Activated naive CD4-positive, alpha-beta T cell treated with anti-CD3 and anti-CD28 coated beads for 36 hours (primary cell): ENCODE data around the gene RNF152. TPM values are rescaled to one million over a fixed set of nuclear protein-coding genes. Genes with fewer than 3 reads are reported as not detected.

Experiments
- CTCF ChIA-PET: fragments of 350-600 bp; sonication (Branson Sonifier 250); formaldehyde crosslinking; loops from one replicate; lab custom pipeline; 2021; ENCODE audit warnings: antibody characterized with exemption; lab: Charles Lee
- DNase-seq: peaks from one replicate; pipeline ENCODE4 v3.0.0-alpha.2; 2020
- H3K27ac Mint-ChIP-seq: one replicate; pipeline ENCODE4 v1.8.0; 2021; ENCODE audit warnings: mild to moderate bottlenecking, mixed read lengths
- H3K27me3 Mint-ChIP-seq: one replicate; pipeline ENCODE4 v1.8.0; 2021; ENCODE audit warnings: low read depth, mixed read lengths
- H3K36me3 Mint-ChIP-seq: one replicate; pipeline ENCODE4 v1.8.0; 2021; ENCODE audit warnings: low read depth, mixed read lengths
- H3K4me1 Mint-ChIP-seq: one replicate; pipeline ENCODE4 v1.8.0; 2021; ENCODE audit warnings: low read depth, mixed read lengths
- H3K4me3 Mint-ChIP-seq: one replicate; pipeline ENCODE4 v1.8.0; 2021; ENCODE audit warnings: mild to moderate bottlenecking, moderate library complexity, mixed read lengths
- H3K9me3 Mint-ChIP-seq: one replicate; pipeline ENCODE4 v1.8.0; 2021; ENCODE audit warnings: mixed read lengths
- intact Hi-C: fragments of 100-400 bp; cut with micrococcal nuclease; formaldehyde crosslinking; loops from one replicate; pipeline ENCODE4 v1.15.1; 2023
- total RNA-seq, 2 experiments: library from RNA; stranded (reverse); gene quantifications; one replicate each; pipeline ENCODE4 v1.2.3, GENCODE V29; 2021

The RNF152 gene, protein sequence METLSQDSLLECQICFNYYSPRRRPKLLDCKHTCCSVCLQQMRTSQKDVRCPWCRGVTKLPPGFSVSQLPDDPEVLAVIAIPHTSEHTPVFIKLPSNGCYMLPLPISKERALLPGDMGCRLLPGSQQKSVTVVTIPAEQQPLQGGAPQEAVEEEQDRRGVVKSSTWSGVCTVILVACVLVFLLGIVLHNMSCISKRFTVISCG
- total RNA-seq, result under 1 TPM; 0.10 to 0.17 TPM

DNA sequence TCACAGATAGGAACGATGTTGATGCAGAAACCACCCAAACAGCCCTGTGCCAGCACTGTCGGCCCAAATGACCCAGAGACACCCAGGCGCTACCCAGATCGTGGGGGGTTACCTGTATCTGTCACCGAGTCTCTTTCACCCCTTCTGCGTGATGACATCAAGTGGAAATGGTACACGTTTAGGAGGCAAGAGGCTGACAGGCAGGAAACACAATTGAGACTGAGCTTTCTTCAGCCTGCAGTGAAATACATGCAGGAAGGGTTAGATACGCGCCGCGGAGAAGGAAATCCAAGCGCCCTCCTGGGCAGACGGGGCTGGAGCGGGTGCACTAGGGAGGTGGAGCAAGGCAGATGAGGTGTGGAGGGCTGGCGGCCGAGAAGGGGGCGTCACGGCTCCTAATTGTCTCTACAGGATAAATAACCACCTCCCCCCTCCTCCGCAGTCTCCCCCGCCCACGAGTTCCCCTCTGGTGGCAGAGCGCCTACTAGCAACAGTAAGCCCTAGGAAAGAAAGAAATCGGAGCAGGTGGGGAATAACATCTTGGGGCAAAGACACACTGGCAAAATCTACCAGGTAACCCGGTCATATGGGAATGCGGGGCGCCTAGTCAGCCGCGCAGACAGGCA is at the start of gene RNF152:
Gene RNF152 (minus strand): TSS at position 325 of the 626 bp plus-strand sequence. CDS start 76,544 bp downstream, outside the sequence.
- H3K27ac Mint-ChIP-seq, result no peak within 1 kb of the TSS
- CTCF ChIA-PET, result interaction anchor here (0.7 kb wide), 1 partner anchor 61 kb away, joined by 4 read pairs; no protein-coding TSS in a partner anchor
- peaks cover 6% of the 10 kb centered on the region for H3K4me1 Mint-ChIP-seq
- intact Hi-C loops, result loop anchor here (5.0 to 10.0 kb wide), 2 partner anchors 130 to 1908 kb away; no protein-coding TSS in a partner anchor
- H3K9me3 Mint-ChIP-seq, result no peaks in the 10 kb centered on the region
- peaks cover 26% of the 10 kb centered on the region for H3K27me3 Mint-ChIP-seq
- no peaks in the 10 kb centered on the region for H3K36me3 Mint-ChIP-seq
- no peak for DNase-seq
- H3K4me3 Mint-ChIP-seq, result peak within 1 kb of the TSS; percentile 75

DNA sequence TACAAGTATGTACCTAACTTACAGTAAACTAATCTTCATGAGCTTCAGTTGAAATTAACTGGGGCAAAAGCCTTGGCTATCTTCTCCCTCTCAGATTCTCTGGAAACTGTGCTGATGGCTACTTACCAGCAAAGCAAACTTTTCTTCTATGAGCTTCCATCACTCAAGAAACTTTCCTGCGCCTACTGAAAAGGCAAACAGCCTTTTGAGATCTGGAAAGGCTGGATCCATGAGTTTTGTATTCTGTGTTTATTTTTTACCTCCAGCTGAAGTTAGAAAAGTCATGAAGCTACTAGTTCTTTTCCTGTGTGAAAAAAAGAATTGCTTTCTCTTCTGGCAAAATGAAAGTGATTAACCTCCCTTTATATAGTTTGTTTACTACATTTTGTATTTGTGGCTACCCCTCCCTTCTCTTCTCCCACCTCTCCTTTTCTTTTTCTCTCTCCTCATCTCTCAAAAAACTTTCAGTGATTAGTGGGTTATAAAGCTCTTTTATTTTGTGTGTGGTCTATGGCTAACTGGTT is 49.2 kb upstream of the RNF152 start:
- peaks cover 2% of the 10 kb centered on the region for H3K36me3 Mint-ChIP-seq
- no peak overlapping the region for H3K4me3 Mint-ChIP-seq
- intact Hi-C loops, result no loop called here
- H3K4me1 Mint-ChIP-seq, result peaks cover 10% of the 10 kb centered on the region
- DNase-seq, result no peak
- H3K27ac Mint-ChIP-seq, result no peak overlapping the region
- CTCF ChIA-PET, result interaction anchor here (0.7 to 0.9 kb wide), 2 partner anchors 20 to 32 kb away, joined by 3 to 4 read pairs; no protein-coding TSS in a partner anchor
- peaks cover 3% of the 10 kb centered on the region for H3K27me3 Mint-ChIP-seq
- peaks cover 5% of the 10 kb centered on the region for H3K9me3 Mint-ChIP-seq

DNA sequence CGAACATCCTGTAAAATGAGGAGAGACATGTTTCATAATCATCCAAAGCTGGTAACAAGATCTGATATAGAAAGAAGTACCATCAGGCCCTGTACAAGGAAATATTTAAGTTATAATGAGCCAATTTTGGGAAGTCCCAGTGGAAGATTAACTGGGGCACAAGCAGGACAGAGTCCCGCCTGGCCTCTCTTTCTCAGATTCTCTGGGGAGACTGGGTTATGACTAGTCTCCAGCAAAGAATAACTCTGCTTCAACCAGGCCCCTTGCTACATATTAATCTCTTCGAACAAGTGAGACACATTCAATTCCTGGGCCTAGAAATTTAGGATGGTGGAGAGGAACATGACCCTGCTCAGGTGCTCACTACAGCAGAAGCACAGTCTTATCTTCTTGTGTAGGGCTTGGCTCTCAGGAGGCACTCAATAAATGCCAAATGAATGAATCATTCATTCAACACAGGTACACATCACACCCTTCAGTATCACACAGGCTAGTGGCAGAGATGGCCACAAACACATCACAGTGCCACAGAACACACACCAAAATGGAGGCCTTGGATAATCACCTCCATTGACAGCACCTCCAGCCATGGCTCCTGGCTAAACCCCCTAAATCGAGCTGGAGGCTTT is 46.4 kb upstream of the RNF152 start:
- CTCF ChIA-PET, result no interaction called here
- Mint-ChIP-seq H3K36me3 (peaks cover 2% of the 10 kb centered on the region), H3K9me3 (peaks cover 5% of the 10 kb centered on the region), H3K4me3 (no peak overlapping the region), H3K27me3 (peaks cover 8% of the 10 kb centered on the region), H3K27ac (no peak overlapping the region), H3K4me1 (peaks cover 10% of the 10 kb centered on the region)
- intact Hi-C loops, result no loop called here
- no peak for DNase-seq

DNA sequence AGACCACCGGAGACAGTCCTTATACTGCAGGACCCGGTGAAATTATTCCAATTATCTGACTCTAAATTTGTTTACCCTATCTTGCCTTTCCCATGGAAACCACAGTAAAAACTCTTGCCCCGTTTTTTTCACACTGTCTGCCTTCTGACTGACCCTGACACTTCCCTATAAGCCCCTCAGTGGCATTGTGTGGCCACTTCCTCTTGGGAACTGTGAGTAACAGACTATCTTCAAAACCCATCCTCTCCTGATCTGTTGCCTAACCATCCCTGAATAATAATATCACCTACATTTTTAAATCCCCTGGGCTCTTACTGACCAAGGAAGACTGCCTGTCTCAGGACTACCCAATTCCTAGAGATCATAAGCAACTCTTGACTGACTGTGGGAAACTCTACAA is 42.6 kb upstream of the RNF152 start:
- intact Hi-C loops, result no loop called here
- DNase-seq, result no peak
- H3K36me3 Mint-ChIP-seq, result no peaks in the 10 kb centered on the region
- peaks cover 10% of the 10 kb centered on the region for H3K27me3 Mint-ChIP-seq
- CTCF ChIA-PET, result no interaction called here
- no peaks in the 10 kb centered on the region for H3K9me3 Mint-ChIP-seq
- peaks cover 9% of the 10 kb centered on the region for H3K4me1 Mint-ChIP-seq
- no peak overlapping the region for H3K27ac Mint-ChIP-seq
- H3K4me3 Mint-ChIP-seq, result no peak overlapping the region

DNA sequence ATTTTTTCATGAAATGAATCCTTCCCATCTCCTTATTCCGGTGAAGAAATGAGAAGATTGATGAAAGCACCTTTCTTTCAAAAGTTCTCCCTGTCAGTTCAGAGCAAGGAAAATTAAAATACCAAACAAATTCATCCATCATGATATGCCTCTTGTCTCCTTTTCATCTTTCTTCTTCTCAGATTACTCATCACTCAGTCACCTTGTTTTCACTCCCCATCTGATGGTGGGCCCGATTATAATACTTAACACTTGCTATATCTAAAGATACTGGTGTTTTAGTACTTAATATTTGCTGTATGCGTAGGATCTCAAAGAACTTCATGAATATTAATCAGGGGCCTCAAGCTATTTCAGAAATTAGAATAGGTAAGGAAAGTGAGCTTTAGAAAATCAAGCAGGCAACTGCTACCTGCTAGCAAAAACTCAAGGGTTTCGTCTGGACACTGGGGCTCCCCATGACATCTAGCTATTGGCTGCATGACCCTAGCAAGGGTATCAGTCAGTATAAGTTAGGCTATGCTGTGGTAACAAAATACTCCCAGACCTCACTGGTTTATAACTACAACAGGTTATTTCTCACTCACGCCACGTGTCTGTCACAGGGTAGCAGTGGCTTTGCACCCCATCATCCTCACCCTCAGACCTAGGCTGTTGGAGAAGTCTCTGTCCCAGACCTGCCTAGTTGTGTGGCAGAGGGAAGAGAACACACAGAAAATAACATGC is 39.0 kb upstream of the RNF152 start:
- Mint-ChIP-seq H3K4me1 (peaks cover 20% of the 10 kb centered on the region), H3K9me3 (peaks cover 8% of the 10 kb centered on the region), H3K27ac (no peak overlapping the region), H3K36me3 (peaks cover 1% of the 10 kb centered on the region), H3K4me3 (no peak overlapping the region), H3K27me3 (peaks cover 8% of the 10 kb centered on the region)
- intact Hi-C loops, result no loop called here
- CTCF ChIA-PET, result no interaction called here
- no peak for DNase-seq

DNA sequence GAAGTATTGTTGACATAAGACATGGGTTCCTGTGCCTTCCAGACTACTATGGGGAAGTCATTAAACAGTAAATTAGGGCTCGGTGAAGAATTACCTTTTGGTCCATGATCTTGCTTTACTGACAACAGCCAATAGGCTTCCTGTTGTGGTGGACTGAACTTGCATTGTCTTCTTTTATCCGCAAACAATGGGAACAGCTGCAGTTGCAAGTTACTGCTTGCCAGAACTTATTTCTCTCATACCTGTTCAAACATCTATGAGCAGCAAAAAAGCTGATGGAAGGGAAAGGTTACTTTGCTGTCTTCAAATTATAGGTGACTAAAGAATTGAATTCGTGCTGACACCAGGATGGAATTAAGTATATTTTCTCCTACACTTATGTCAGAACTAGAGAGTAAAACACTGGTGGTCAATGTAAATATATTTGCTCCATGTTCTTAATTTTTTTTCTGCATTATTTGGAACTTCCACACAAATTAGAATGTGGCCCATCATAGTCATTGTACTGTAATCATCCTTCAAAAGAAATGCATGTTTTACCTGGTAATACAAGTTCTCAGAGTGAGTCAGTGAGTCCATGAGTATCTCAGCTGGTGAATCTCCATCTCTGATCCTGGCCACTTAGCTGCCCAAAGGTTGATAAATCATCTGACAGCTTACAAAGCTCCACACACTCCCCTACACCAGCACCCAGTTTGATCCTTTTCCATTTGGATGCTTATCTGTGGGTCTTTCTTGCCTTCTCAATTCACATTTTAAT is 37.3 kb upstream of the RNF152 start:
- intact Hi-C loops, result no loop called here
- Mint-ChIP-seq H3K27ac (no peak overlapping the region), H3K4me1 (peaks cover 33% of the 10 kb centered on the region), H3K36me3 (peaks cover 1% of the 10 kb centered on the region), H3K9me3 (peaks cover 8% of the 10 kb centered on the region), H3K27me3 (peaks cover 3% of the 10 kb centered on the region), H3K4me3 (no peak overlapping the region)
- CTCF ChIA-PET, result no interaction called here
- DNase-seq, result no peak

DNA sequence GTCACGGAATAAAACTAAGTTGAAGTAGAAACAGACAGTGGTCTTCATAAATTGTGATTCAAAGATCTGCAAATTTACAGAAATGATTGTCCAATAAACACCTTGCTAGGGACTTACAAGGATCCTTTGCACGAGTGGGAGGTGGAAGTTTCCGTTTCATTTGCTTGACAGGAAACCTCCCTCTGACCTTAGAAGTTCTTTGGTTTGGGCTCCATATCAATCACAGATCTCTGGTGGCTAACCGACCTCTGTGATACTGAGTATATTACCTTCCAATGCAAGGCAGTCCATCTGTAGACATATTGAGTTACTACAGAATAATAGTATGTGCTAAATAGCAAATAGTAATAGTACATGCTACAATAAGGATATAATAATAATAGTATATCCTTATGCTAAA is 33.7 kb upstream of the RNF152 start:
- Mint-ChIP-seq H3K4me1 (peaks cover 30% of the 10 kb centered on the region), H3K9me3 (peaks cover 8% of the 10 kb centered on the region), H3K27ac (no peak overlapping the region), H3K27me3 (no peaks in the 10 kb centered on the region), H3K36me3 (peaks cover 1% of the 10 kb centered on the region), H3K4me3 (no peak overlapping the region)
- peak; percentile 69 for DNase-seq
- intact Hi-C loops, result loop anchor here (1.0 kb wide), 1 partner anchor 26 kb away; no protein-coding TSS in a partner anchor
- CTCF ChIA-PET, result interaction anchor here (1.6 kb wide), 1 partner anchor 24 kb away, joined by 5 read pairs; no protein-coding TSS in a partner anchor

DNA sequence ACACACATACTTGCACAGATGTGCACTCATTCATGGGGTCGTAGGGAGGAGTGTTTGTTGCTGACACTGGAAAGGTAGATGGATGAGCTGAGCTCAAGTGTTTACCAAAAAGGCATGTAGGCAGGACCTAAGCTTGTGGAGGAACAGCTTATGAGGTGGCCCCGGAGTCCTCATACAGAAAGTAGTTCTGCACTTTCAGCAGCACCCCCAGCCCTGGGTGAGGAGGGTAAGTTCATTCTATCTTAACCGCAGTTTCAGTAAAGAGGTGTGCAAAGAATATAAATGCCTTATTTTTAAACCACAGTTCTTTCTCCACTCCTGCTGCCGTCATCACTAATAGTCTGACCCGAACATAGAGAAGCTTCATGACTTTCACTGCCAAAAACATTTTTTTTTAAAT is 31.7 kb upstream of the RNF152 start:
- peaks cover 24% of the 10 kb centered on the region for H3K4me1 Mint-ChIP-seq
- peaks cover 8% of the 10 kb centered on the region for H3K9me3 Mint-ChIP-seq
- CTCF ChIA-PET, result interaction anchor here (1.0 to 1.2 kb wide), 3 partner anchors 8 to 207 kb away, joined by 3 to 4 read pairs (median 3); no protein-coding TSS in a partner anchor
- H3K27me3 Mint-ChIP-seq, result no peaks in the 10 kb centered on the region
- no peak for DNase-seq
- no peak overlapping the region for H3K27ac Mint-ChIP-seq
- H3K36me3 Mint-ChIP-seq, result peaks cover 1% of the 10 kb centered on the region
- intact Hi-C loops, result no loop called here
- no peak overlapping the region for H3K4me3 Mint-ChIP-seq

DNA sequence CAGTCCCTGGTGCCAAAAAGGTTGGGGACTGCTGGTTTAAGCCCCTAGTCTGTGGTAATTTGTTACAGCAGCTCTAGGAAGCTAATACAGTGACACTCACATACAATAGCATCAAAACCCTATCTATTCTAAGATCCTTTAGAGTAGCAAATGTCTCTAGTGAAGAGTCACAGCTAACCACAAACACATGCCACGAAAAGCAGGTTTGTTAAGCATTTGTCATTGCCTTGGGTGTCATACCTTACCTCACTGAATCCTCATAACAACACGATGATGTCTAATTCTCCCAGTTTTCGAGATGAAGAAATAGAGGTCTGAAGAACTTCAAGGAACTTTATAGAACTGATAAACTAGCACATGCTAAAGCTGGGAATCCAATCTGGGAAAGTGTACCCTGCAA is 29.6 kb upstream of the RNF152 start:
- CTCF ChIA-PET, result interaction anchor here (0.8 kb wide), 1 partner anchor 19 kb away, joined by 4 read pairs; no protein-coding TSS in a partner anchor
- Mint-ChIP-seq H3K36me3 (no peaks in the 10 kb centered on the region), H3K4me3 (no peak overlapping the region), H3K4me1 (peaks cover 34% of the 10 kb centered on the region), H3K27me3 (no peaks in the 10 kb centered on the region), H3K27ac (no peak overlapping the region), H3K9me3 (peaks cover 1% of the 10 kb centered on the region)
- no peak for DNase-seq
- intact Hi-C loops, result no loop called here

DNA sequence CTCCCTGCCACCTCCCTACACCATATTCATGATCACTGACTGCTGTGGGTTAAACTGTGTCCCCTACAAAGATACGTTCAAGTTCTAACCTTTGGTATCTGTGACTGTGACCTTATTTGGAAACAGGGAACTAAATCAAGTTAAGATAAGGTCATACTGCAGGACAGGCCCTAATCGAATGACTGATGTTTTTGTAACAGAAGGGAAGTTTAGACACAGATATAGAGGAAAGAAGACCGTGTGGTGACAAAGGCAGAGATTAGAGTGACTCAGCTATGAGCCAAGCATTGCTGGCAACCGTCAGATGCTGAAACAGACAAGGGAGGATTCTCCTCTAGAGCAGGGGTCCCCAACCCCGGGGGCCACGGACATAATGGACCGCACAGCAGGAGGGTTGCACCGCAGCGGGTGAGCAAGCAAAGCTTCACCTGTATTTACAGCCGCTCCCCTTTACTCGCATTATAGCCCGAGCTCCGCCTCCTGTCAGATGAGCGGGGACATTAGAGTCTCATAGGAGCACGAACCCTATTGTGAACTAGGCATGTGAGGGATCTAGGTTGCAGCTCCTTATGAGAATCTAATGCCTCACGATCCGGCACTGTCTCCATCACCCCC is 28.9 kb upstream of the RNF152 start:
- Mint-ChIP-seq H3K27me3 (no peaks in the 10 kb centered on the region), H3K36me3 (no peaks in the 10 kb centered on the region), H3K9me3 (no peaks in the 10 kb centered on the region), H3K4me1 (peaks cover 31% of the 10 kb centered on the region), H3K4me3 (no peak overlapping the region), H3K27ac (no peak overlapping the region)
- CTCF ChIA-PET, result interaction anchor here (0.8 to 0.9 kb wide), 2 partner anchors 20 to 369 kb away, joined by 4 read pairs; no protein-coding TSS in a partner anchor
- intact Hi-C loops, result no loop called here
- DNase-seq, result no peak

DNA sequence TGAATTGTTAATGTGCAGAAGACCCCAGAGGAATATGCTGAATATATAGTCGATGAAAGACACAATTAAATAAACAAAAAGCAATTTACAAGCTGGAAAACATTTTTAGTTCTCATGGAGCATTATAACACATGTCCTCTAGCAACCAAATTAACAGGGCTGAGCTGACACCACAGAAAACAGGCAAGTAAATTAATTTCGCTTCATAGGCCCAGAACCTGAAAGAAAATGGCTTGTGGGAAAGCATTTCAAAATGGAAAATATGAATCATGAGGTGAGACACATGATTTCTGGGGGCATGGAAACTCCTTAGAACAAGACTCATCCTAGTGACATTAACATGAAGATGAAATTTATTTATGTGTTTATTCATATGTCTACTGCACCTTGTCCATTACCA is 25.0 kb upstream of the RNF152 start:
- intact Hi-C loops, result loop anchor here (1.0 to 2.0 kb wide), 2 partner anchors 34 to 59 kb away; no protein-coding TSS in a partner anchor
- H3K27ac Mint-ChIP-seq, result no peak overlapping the region

More for the DNA sequence above, 25.0 kb upstream of the RNF152 start:
- H3K36me3 Mint-ChIP-seq, result no peaks in the 10 kb centered on the region
- no peak overlapping the region for H3K4me3 Mint-ChIP-seq
- H3K4me1 Mint-ChIP-seq, result peaks cover 18% of the 10 kb centered on the region
- CTCF ChIA-PET, result interaction anchor here (0.5 kb wide), 1 partner anchor 1041 kb away, joined by 3 read pairs; no protein-coding TSS in a partner anchor
- H3K9me3 Mint-ChIP-seq, result no peaks in the 10 kb centered on the region
- no peak for DNase-seq
- H3K27me3 Mint-ChIP-seq, result no peaks in the 10 kb centered on the region
